Measurements from ENCODE around the gene BAX. TPM values are rescaled to one million over a fixed set of nuclear protein-coding genes. Genes with fewer than 3 reads are reported as not detected.
A peak's percentile ranks its signal among the peaks of the same experiment; 100 is the strongest.

BAX gene
- total and polyA plus RNA-seq, 4 donors: 10.5 to 27.0 (median 14.8) TPM

GRCh38 chr19:48994035-48994386 is 39.3 kb downstream of the BAX start:
- peak overlapping the region; percentile 59 to 80 (median 61) for H3K4me3 ChIP-seq (ENCODE audit: low read depth in 1 of 3, low read length in 3 of 3)
- TF ChIP-seq ATF3 (IDR thresholded peaks at IDR 0.05) (no peak), FOXA1 (IDR thresholded peaks at IDR 0.05) (no peak), HNF4A (conservative IDR thresholded peaks at IDR 0.05) (no peak), RAD21 (IDR thresholded peaks at IDR 0.05) (no peak), REST (IDR thresholded peaks at IDR 0.05) (no peak), ZBTB33 (IDR thresholded peaks at IDR 0.05) (no peak), FOXA2 (IDR thresholded peaks at IDR 0.05) (no peak), YY1 (IDR thresholded peaks at IDR 0.05) (no peak), EGR1 (IDR thresholded peaks at IDR 0.05; ENCODE audit: low read depth in 2 of 2) (no peak), NR2F2 (IDR thresholded peaks at IDR 0.05) (no peak), MAX (IDR thresholded peaks at IDR 0.05) (no peak), SP1 (IDR thresholded peaks at IDR 0.05) (no peak), JUND (IDR thresholded peaks at IDR 0.05) (no peak), HNF4G (IDR thresholded peaks at IDR 0.05) (no peak), TAF1 (conservative IDR thresholded peaks at IDR 0.05) (no peak), GABPA (IDR thresholded peaks at IDR 0.05 in 1 of 2, conservative IDR thresholded peaks at IDR 0.05 in 1 of 2) (no peak), RXRA (IDR thresholded peaks at IDR 0.05) (no peak), CTCF (IDR thresholded peaks at IDR 0.05; ENCODE audit: low read depth, low read length, missing input control) (no peak)
- no peaks in the 10 kb centered on the region for H3K9me3 ChIP-seq (ENCODE audit: control insufficient read depth in 4 of 4, low read length in 3 of 4)
- H3K27me3 ChIP-seq (ENCODE audit: control insufficient read depth in 4 of 4, insufficient read depth in 4 of 4, low read length in 3 of 4): no peaks in the 10 kb centered on the region
- peak overlapping the region; percentile 89 to 99 for H3K27ac ChIP-seq (ENCODE audit: low read depth in 1 of 2, low read length in 2 of 2)
- H3K4me1 ChIP-seq (ENCODE audit: control insufficient read depth in 4 of 4, insufficient read depth in 4 of 4, low read length in 3 of 4): peaks cover 12 to 28% (median 17%) of the 10 kb centered on the region in 4 donors
- no peak for DNase-seq (ENCODE audit: low spot score)
- H3K9ac ChIP-seq (ENCODE audit: low read depth in 1 of 2, low read length in 2 of 2): peak overlapping the region; percentile 45 to 55
- 2% methylated on average over 13 of the region's 13 CpGs for WGBS
- H3K36me3 ChIP-seq (ENCODE audit: control insufficient read depth in 4 of 4, insufficient read depth in 3 of 4, low read depth in 1 of 4, low read length in 3 of 4): no peaks in the 10 kb centered on the region

All from liver (tissue), 9 donors.